A673 (cell line): ENCODE data around the gene GPS1.

ENCODE experiments used
- CTCF ChIP-seq: fragments of 300-800, 200-600 bp; sonication (generic); conservative IDR thresholded peaks from 2 replicates; pipeline ENCODE4 v1.5.1; 2017; ENCODE audit warnings: low read depth, mild to moderate bottlenecking, antibody characterized with exemption, low read length, moderate library complexity, mixed read lengths
- EZH2 ChIP-seq: fragments of 200-600 bp; sonication (generic); IDR thresholded peaks from 2 replicates; pipeline ENCODE4 v1.6.1; 2017; ENCODE audit warnings: borderline replicate concordance, low read depth, mild to moderate bottlenecking, mixed read lengths, antibody characterized with exemption, low read length; ENCODE audit not compliant: poor library complexity, severe bottlenecking

GRCh38 chr17:82022310-82022980 is 29.3 kb upstream of the GPS1 start, which contains the start of gene CENPX:
- TF ChIP-seq CTCF (no peak), EZH2 (no peak)
